Stimulated activated CD8-positive, alpha-beta memory T cell treated with anti-CD3 and anti-CD28 coated beads, Interleukin-12 subunit alpha, Interleukin-12 subunit beta, amount 100 ng/mL, for 24 hours (primary cell): ENCODE measurements around the gene COL27A1.
"Not testable (repeated sequence)": the region's sequence is repeated elsewhere in the genome, so short reads cannot be mapped to it uniquely, and the experiment has no call there.

Experiments
- DNase-seq: peaks from one replicate; pipeline ENCODE4 v3.0.0-alpha.2; 2020; ENCODE audit errors: extremely low read depth

Gene COL27A1

GRCh38 chr9:114123031-114123977 is 32.0 kb upstream of the COL27A1 start:
- DNase-seq = no peak

- DNase-seq = no peak
Measured at GRCh38 chr9:114124138-114124537, 31.2 kb upstream of the COL27A1 start.

- no peak for DNase-seq
Measured at GRCh38 chr9:114124666-114125475, 30.5 kb upstream of the COL27A1 start.

- no peak for DNase-seq
Measured at GRCh38 chr9:114125476-114126013, 29.8 kb upstream of the COL27A1 start.

- no peak for DNase-seq
Measured at GRCh38 chr9:114126247-114127060, 28.9 kb upstream of the COL27A1 start.

- DNase-seq = not testable (repeated sequence)
Measured at GRCh38 chr9:114128759-114129158, 26.6 kb upstream of the COL27A1 start.

GRCh38 chr9:114130141-114130540 is 25.2 kb upstream of the COL27A1 start:
- DNase-seq = no peak

- DNase-seq = no peak
Measured at GRCh38 chr9:114130624-114131277, 24.6 kb upstream of the COL27A1 start.

GRCh38 chr9:114131808-114132549 is 23.4 kb upstream of the COL27A1 start:
- DNase-seq = no peak

GRCh38 chr9:114132550-114132918 is 22.8 kb upstream of the COL27A1 start:
- no peak for DNase-seq

- DNase-seq = no peak
Measured at GRCh38 chr9:114134827-114135396, 20.4 kb upstream of the COL27A1 start.

- DNase-seq = no peak
Measured at GRCh38 chr9:114137831-114138230, 17.5 kb upstream of the COL27A1 start.

- no peak for DNase-seq
Measured at GRCh38 chr9:114138552-114138971, 16.8 kb upstream of the COL27A1 start.

- DNase-seq = no peak
Measured at GRCh38 chr9:114139071-114139470, 16.3 kb upstream of the COL27A1 start.

- DNase-seq = no peak
Measured at GRCh38 chr9:114140401-114140800, 14.9 kb upstream of the COL27A1 start.

GRCh38 chr9:114140850-114141249 is 14.5 kb upstream of the COL27A1 start:
- DNase-seq = no peak

GRCh38 chr9:114141553-114142402 is 13.6 kb upstream of the COL27A1 start:
- no peak for DNase-seq

GRCh38 chr9:114143234-114143633 is 12.1 kb upstream of the COL27A1 start:
- no peak for DNase-seq

- no peak for DNase-seq
Measured at GRCh38 chr9:114146735-114147134, 8.6 kb upstream of the COL27A1 start.
